ENCODE data around the gene SLC35F1.

The SLC35F1 gene

GRCh38 chr6:118128755-118129154 lies 221.7 kb downstream of the SLC35F1 start:
- no peak for DNase-seq

DNA sequence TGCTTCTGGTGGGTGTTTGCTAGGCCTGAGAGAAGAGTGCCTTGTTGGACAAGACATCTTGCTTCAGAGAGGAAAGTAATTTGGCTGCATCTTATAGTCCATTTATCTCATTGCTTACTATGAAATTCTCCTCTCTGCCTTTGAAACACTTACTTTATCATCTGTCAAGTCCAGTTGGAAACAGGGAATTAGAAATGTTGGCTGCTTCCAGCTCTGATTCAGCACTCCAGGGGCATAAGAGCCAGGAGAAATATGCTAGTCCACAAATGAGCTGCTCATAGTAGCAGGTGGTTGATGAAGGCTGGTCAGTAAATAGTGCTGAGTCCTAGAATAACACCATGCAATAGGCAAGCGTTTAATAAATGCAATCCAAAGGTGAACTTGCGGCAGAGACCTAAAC lies 227.1 kb downstream of the SLC35F1 start:
- no peak for DNase-seq

DNA sequence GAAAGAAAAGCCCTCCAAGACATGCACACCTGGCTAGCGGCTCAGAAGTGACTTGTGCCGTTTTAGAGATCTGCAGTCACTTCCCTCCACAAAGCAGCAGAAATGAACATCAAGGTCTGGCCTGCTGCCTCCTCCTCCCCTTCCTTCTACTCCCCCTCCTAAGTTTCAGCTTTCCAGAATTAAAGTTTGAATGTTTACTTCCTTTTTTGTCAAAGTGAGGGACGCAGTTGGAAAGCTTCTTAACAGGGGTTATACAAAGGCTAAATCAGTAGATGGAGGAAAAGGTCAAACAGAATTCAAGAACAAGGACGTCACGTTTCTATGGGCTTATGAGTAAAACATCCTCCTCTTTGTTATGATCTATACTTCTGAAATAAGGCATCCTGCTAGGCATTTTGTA lies 227.7 kb downstream of the SLC35F1 start:
- DNase-seq = no peak

GRCh38 chr6:118135371-118135770 lies 228.3 kb downstream of the SLC35F1 start:
- DNase-seq = no peak

GRCh38 chr6:118141211-118141610 lies 234.1 kb downstream of the SLC35F1 start:
- no peak for DNase-seq

DNA sequence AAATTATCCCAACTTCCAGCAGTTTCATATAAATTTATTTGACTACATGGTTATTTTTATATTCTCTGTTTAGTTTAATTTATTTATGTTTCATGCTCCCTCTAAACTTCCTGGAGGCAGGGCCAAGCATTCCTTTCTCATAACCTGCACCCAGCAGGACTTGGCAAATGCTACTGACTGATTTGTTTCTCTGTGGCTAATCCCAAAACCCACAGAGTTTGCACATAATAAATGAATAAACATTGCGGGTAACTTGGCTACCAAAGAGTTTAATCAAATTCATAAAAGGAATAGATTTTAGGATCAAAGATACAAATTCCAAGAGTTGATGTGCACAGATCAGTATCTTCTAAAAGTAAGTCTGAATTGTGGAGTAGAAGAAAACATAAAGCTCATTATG lies 239.5 kb downstream of the SLC35F1 start:
- no peak for DNase-seq

DNA sequence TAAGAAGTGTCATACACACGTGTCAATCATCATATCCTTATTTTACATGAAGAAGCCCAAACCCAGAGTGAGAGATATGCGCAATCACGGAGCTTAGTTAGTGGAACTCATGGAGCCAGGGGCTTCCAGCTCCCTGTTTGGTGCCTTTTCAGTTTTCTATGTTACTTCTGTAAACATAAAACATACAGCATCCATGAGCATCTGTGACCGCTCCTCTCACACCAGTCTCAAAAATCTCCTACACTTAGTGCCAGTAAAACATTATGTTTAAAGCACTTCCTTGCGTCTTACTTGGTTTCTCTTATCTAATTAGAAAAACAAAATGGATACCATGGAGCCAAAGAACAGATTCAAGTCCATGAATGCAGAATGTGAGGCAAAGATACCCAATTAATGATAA lies 240.4 kb downstream of the SLC35F1 start:
- no peak for DNase-seq

GRCh38 chr6:118148561-118148960 lies 241.5 kb downstream of the SLC35F1 start:
- no peak for DNase-seq

GRCh38 chr6:118152524-118152923 lies 245.5 kb downstream of the SLC35F1 start:
- no peak for DNase-seq

- DNase-seq = no peak
These were observed 254.3 kb downstream of the SLC35F1 start for GRCh38 chr6:118161343-118161742.

DNA sequence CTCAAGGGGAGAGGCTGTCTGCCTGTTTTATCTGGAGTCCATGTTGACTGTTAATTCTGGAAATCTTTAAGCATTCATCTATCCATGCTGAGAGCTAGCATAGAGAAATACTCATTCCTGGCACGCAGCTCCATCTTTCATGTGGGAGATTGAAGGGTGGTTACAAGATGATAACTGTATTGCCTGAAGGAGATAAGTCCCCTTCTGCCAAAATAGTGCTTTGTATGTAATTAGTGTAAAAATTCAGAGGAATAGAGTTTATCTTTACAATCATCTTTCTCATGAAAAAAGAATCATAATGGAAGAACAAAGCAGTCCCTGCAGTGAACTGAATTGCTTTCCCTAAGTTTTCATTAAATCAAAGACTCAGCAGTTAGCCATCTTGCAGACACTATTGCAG lies 256.5 kb downstream of the SLC35F1 start:
- no peak for DNase-seq

GRCh38 chr6:118165500-118165899 lies 258.4 kb downstream of the SLC35F1 start:
- no peak for DNase-seq

GRCh38 chr6:118168421-118168820 lies 261.4 kb downstream of the SLC35F1 start:
- no peak for DNase-seq

DNA sequence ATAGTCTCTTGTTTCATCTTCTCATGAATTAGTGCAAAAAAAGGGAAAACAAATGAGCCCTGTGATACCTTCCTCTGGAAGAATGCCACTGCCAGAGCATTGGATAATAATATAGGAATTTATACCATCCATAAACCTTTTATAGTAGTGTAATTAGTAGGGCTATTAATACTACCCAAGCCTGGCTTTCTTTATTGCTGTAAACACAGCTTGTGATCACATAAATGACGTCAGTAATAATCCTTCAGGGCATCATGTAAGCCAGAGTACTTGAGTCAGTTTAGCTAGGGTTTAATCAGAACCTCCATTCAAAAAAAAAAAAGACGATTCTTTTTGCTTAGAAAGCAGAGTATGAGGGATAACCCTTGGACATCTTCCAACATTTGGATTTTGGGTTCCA lies 264.8 kb downstream of the SLC35F1 start:
- DNase-seq = no peak

DNA sequence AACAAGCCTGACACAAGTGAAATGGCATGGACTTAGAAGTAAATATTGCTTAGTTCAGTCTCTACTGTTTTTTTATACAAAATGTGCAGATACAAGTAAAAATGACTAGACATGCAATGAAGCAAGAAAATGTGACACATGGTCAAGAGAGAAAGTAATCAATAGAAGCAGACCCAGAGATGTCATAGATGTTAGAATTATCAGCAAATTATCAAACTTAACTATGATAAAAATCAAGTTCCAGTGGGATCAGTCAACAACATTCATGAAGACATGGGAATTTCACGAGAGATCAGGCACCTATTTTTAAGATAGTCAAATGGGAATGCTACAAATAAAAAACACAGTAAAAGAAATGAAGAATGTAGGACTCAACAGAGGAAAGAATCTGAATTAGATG lies 267.0 kb downstream of the SLC35F1 start:
- DNase-seq = no peak

- no peak for DNase-seq
These were observed 270.7 kb downstream of the SLC35F1 start for GRCh38 chr6:118177720-118178119.

- DNase-seq = no peak
These were observed 272.0 kb downstream of the SLC35F1 start for GRCh38 chr6:118179048-118179447.

- no peak for DNase-seq
These were observed 279.9 kb downstream of the SLC35F1 start for GRCh38 chr6:118186672-118187567.

DNA sequence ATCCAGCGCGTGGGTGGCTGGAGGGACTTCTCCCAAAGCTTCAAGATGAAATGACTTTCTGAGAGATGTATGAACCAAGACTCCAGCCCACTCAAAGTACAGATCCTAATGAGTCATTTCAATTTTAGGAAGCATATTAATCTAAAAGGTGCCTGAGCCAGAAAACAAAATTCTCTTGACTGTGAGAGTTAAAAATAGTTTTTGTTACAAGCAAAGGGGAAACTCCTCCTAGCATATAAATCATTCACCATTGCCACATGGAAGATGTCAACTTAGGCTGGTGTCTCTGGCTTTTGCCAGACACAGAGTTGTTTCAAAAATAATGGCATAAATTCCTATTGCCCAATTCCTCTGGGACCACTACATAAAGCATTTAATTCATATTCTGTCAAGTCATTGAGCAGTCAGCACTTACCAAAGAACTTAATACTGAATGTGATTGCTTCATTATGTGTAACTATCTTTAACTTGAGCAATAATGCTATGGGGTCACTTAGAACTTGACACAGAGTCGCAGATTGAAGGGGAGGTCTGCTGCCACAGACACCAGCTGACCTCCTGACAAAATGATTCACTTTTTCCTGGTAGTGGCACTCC lies 280.6 kb downstream of the SLC35F1 start:
- DNase-seq = no peak

DNA sequence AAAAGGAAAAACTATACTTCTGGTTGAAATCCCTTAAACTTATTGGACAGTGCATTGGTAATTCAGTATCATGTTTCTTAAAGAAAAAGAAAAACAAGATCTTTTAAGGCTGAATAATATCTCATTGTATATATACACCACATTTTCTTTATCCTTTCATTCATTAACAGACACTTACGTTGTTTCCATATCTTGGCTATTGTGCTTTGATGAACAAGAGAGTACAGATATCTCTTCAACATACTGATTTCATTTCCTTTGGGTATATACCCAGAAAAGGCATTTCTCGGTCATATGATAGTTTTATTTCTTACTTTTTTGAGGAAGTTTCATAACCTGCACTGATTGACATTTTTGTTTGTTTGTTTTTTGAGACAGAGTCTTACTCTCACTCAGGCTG lies 281.5 kb downstream of the SLC35F1 start:
- DNase-seq = no peak

- no peak for DNase-seq
These were observed 290.5 kb downstream of the SLC35F1 start for GRCh38 chr6:118197539-118197938.

DNA sequence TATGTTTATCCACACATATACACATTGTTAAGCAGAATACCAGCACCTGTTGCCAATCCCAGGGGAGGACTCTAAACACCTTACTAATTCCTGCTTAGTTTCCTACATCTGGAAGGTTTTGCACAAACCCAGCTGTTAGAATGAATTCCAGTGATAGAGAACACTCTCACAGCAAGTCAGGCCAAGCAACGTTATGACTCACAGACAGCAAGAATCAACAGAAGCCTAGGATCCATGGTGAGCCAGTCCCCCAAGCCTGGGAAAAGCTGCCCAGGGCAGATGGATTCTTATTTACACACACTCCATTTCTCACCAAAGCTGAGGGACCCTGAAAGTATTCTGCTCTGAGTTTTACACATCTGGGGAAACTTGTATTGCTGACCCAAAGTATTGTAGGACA lies 291.7 kb downstream of the SLC35F1 start:
- no peak for DNase-seq

GRCh38 chr6:118200160-118200559 lies 293.1 kb downstream of the SLC35F1 start:
- no peak for DNase-seq

DNA sequence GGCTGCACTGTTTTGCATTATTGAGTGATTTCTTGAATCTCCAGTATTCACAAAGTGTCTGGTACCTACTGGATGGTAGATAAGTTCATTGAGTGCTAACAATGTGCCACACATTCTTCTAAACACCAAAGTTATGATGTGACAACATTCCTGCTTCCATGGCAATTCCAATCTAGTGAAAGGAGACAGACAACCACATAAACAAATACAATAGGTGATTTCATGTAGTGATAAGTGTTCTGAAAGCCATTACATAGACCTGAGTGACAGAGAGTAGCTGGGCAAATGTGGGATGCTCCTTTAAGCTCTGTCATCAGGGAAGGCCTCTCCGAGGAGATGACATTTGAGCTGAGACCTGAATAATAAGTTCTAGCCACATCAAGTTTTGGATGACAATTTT lies 295.5 kb downstream of the SLC35F1 start:
- DNase-seq = no peak

- no peak for DNase-seq
These were observed 296.5 kb downstream of the SLC35F1 start for GRCh38 chr6:118203545-118203944.

Measured in effector CD8-positive, alpha-beta T cell (primary cell).